AG09319 (cell line): ENCODE measurements around the gene KIAA1614.

ENCODE experiments used
- DNase-seq: peaks from one replicate; pipeline ENCODE4 v3.0.0-alpha.2; 2010; ENCODE audit warnings: low read depth; ENCODE audit errors: extremely low read depth
- TF ChIP-seq, protein P1 (sequence below): IDR thresholded peaks from 2 replicates; pipeline ENCODE4 v1.5.1; 2011; ENCODE audit warnings: low read depth, mild to moderate bottlenecking, inconsistent platforms, low read length, moderate library complexity

The KIAA1614 gene

DNA sequence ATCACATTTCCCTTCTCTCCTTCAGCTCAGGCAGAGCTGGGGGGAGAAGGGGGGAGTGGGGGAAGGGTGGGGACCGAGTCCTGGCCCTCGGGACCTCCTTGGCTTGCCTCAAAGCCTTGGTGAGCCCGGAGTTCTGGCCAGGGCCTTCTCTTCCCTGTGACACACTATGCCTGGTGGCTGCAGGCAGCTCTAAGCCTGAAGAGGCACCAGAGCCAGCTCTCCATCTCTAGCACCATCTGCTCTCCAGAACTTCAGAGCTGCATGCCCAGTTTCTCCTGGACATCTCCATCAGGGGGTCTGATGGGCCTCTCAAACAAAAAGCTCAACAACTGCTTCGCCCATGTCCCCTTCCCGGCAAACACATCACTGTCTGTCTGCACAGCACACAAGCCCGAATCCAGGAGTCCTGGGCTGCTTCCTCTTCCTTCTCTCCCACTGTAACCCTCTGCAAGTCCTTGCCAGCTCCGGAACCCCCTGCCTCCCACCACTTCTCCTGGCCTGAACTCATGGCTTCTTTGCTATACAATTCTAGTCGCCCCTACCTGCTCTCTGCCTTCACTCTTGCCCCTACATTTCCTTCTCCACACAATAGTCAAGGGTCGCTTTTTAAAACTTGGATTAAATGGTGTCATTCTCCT lies 26.5 kb downstream of the KIAA1614 start:
- TF ChIP-seq, protein P1, sequence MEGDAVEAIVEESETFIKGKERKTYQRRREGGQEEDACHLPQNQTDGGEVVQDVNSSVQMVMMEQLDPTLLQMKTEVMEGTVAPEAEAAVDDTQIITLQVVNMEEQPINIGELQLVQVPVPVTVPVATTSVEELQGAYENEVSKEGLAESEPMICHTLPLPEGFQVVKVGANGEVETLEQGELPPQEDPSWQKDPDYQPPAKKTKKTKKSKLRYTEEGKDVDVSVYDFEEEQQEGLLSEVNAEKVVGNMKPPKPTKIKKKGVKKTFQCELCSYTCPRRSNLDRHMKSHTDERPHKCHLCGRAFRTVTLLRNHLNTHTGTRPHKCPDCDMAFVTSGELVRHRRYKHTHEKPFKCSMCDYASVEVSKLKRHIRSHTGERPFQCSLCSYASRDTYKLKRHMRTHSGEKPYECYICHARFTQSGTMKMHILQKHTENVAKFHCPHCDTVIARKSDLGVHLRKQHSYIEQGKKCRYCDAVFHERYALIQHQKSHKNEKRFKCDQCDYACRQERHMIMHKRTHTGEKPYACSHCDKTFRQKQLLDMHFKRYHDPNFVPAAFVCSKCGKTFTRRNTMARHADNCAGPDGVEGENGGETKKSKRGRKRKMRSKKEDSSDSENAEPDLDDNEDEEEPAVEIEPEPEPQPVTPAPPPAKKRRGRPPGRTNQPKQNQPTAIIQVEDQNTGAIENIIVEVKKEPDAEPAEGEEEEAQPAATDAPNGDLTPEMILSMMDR: no peak

GRCh38 chr1:180939711-180940103 lies 27.0 kb downstream of the KIAA1614 start:
- no peak for DNase-seq
- TF ChIP-seq, protein P1: no peak

More for the DNA sequence above, 26.5 kb downstream of the KIAA1614 start:
- no peak for DNase-seq

GRCh38 chr1:180940445-180940844 lies 27.7 kb downstream of the KIAA1614 start:
- TF ChIP-seq, protein P1: no peak

GRCh38 chr1:180941518-180942275 lies 29.0 kb downstream of the KIAA1614 start:
- TF ChIP-seq, protein P1: no peak
- no peak for DNase-seq

More at GRCh38 chr1:180940445-180940844, 27.7 kb downstream of the KIAA1614 start:
- DNase-seq: no peak

- no peak for DNase-seq
- TF ChIP-seq, protein P1: no peak
Measured at GRCh38 chr1:180945151-180945550, 32.5 kb downstream of the KIAA1614 start.

- no peak for DNase-seq
- TF ChIP-seq, protein P1: no peak
Measured at GRCh38 chr1:180945551-180945950, 32.9 kb downstream of the KIAA1614 start.

DNA sequence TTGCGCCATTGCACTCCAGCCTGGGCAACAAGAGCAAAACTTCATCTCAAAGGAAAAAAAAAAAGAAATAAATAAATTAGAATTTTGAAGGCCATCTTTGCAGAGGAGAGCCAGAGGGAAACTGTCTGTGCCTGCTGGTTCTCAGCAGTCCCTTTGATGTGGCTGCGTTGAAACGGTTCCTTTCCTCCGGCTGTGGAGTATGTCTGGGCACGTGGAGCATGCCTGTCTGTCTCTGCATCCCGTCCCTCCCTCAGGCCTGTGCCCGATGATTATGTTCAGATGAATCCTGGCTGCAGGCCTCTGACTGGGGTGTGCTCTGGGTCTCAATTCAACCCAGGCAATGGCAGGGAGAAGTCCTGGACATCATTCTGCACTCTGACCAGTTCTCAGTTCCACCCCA lies 33.4 kb downstream of the KIAA1614 start:
- TF ChIP-seq, protein P1: no peak
- no peak for DNase-seq
